Muscle layer of duodenum (tissue), 2 donors: ENCODE data around the gene CBL.

Experiments used
- H3K27ac ChIP-seq: one replicate; pipeline ENCODE4 v1.7.0; 2013; ENCODE audit warnings: mild to moderate bottlenecking, low read length
- H3K27me3 ChIP-seq: one replicate; pipeline ENCODE4 v1.7.0; 2013; ENCODE audit warnings: low read depth, mild to moderate bottlenecking, control low read depth, low read length
- H3K36me3 ChIP-seq, 2 donors: one replicate each; pipeline ENCODE4 v1.7.0; 2013; ENCODE audit warnings: low read length in 2 of 2, control low read depth in 1 of 2, mild to moderate bottlenecking in 1 of 2; ENCODE audit not compliant: insufficient read depth in 2 of 2, control insufficient read depth in 1 of 2
- H3K4me1 ChIP-seq, 2 donors: one replicate each; pipeline ENCODE4 v1.7.0; 2013; ENCODE audit warnings: low read length in 2 of 2, mild to moderate bottlenecking in 2 of 2, control low read depth in 1 of 2, moderate library complexity in 1 of 2; ENCODE audit not compliant: insufficient read depth in 2 of 2, control insufficient read depth in 1 of 2
- H3K4me3 ChIP-seq, 2 donors: one replicate each; pipeline ENCODE4 v1.7.0; 2013; ENCODE audit warnings: low read length in 2 of 2, low read depth in 1 of 2, mild to moderate bottlenecking in 1 of 2
- H3K9me3 ChIP-seq, 2 donors: one replicate each; pipeline ENCODE4 v1.7.0; 2013; ENCODE audit warnings: low read length in 2 of 2, control low read depth in 1 of 2, mild to moderate bottlenecking in 1 of 2; ENCODE audit not compliant: control insufficient read depth in 1 of 2
- donor health status: healthy.

Gene CBL

DNA sequence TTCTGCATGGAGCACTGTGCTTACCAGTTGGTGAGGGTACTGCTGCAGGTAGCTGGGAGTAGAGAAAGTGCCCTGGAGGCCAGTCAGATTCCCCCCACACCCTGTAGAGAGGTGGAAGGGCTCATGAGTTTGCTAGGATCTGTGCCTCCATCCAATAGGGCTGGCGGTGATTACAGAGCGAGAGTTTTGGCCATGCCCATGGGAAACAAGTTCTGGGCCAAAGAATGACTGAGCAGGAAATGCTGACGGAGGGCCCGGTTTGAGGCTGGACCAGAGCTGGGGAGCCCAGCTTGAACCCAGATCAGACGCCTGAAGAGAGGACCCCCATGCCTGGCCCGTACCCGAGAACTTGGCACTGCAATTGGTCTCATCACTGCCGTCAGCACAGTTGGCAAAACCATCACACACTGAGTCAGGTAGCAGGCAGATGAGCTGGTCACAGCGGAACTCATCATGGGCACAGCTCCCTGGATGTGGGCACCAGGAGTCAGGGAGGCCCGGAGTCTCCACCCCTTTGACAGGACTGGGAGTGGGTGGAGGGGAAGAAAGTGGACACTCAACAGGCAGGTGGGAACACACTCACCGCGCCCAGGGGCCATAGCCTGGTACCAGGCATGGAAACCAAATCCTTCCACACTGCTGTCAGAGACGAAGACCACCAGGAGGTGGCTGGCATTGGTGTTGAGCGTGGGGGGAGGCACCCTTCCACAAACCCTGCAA is 138.3 kb downstream of the CBL start:
- peaks cover 0 to 26% of the 10 kb centered on the region in 2 donors for H3K4me1 ChIP-seq
- H3K27me3 ChIP-seq = no peaks in the 10 kb centered on the region
- H3K27ac ChIP-seq = no peak overlapping the region

DNA sequence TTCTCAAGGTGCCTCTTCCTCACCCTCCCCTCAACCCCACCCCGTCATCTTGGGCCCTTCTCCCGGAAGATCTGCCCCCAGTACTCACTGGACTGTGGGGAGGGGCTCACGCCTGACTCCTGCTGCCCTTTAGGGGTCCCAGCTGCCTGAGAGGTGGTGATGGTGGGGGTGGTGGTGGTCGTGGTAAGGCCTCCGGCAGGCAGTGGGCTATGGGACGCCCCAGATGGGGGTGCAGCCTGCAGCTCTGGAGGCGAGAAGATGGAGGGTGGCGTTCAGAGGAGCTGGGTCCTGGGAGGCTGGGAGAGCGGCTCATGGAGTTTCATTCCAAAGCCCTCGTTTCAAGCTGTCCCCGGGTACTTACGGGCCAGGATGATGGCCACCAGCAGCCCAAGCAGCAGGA is 139.5 kb downstream of the CBL start:
- Histone ChIP-seq H3K4me1 (peaks cover 0 to 16% of the 10 kb centered on the region in 2 donors), H3K4me3 (no peak overlapping the region), H3K27ac (no peak overlapping the region), H3K9me3 (no peaks in the 10 kb centered on the region), H3K36me3 (no peaks in the 10 kb centered on the region), H3K27me3 (no peaks in the 10 kb centered on the region)

More for the DNA sequence above, 138.3 kb downstream of the CBL start:
- no peak overlapping the region for H3K4me3 ChIP-seq
- no peaks in the 10 kb centered on the region for H3K36me3 ChIP-seq
- no peaks in the 10 kb centered on the region for H3K9me3 ChIP-seq

DNA sequence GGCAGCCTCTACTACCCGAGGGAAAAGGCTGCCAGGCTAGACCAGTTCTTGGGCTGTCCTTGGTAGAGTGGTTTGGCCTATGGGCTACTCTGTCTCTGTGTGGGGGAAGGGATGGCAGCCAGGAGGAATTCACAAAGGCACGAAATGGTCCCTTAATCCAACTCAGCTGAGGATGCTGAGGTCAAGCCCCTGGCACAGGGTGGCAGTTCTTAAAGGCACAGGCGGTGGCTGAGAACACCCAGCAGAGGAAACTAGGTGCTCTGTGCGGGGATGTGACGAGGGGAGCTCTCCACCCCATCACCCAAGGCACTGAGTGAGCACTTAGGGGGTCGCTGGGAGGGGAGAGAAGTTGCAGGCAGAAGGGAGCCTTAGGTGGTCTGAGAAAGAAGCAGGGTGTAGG is 140.5 kb downstream of the CBL start, which contains the start of gene MFRP:
Gene MFRP, minus strand, starts transcription at position 101 of the 400 bp plus-strand sequence. CDS start 192 bp downstream, outside the sequence.
- H3K9me3 ChIP-seq = no peaks in the 10 kb centered on the region
- H3K4me1 ChIP-seq = peaks cover 0 to 7% of the 10 kb centered on the region in 2 donors
- no peaks in the 10 kb centered on the region for H3K27me3 ChIP-seq
- no peak within 1 kb of the TSS for H3K4me3 ChIP-seq
- no peak within 1 kb of the TSS for H3K27ac ChIP-seq
- no peaks in the 10 kb centered on the region for H3K36me3 ChIP-seq

DNA sequence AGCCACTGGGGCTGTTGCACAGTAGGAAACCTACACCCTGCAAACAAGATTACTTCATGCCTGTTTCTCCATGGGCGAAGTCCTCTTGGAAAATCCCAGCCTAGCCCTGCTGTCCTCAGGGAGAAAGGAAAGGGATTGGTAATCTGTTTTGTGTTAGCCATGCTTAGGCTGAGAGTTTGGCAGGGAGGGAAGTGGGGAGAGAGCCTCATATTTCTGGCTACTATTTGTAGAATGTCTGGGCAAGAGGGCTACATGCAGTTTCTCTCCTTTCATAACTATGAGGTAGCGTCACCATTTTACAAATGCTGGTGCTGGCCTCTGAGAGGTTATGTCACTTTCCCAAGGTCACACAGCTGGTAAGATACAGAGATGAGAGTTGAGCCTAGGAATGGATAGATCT is 141.1 kb downstream of the CBL start:
- Histone ChIP-seq H3K27ac (no peak overlapping the region), H3K27me3 (no peaks in the 10 kb centered on the region), H3K4me3 (no peak overlapping the region), H3K9me3 (no peaks in the 10 kb centered on the region), H3K36me3 (no peaks in the 10 kb centered on the region), H3K4me1 (peaks cover 0 to 7% of the 10 kb centered on the region in 2 donors)

DNA sequence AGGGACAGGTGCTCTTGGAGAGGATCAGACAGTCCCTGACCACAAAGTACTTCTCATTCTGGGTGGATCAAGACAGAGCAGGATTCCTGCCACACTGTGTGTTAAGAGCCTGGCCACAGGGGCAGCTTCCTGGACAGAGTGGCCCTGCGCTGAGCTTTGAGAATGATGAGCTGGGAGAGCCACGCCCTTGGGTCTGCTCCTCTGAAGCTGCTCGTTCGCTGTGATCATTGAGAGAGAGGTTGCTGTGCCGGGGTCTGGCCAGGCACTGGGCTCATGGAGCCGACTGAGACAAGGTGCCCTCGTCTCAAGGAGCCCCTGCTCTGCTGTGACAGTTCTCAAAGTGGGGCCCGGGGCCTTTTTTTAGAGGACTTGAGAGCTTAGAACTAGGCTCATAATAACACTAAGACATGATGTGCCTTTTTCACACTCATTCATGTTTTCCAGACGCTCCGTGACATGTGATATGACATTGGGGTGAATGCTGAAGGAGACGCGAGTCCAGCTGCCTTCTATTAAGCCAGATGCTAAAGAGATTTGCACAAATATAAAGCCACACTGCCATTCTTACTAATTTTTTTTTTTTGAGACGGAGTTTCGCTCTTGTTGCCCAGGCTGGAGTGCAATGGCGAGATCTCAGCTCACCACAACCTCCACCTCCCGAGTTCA is 141.9 kb downstream of the CBL start:
- Histone ChIP-seq H3K27ac (no peak overlapping the region), H3K4me3 (no peak overlapping the region), H3K9me3 (no peaks in the 10 kb centered on the region), H3K27me3 (no peaks in the 10 kb centered on the region), H3K4me1 (peaks cover 0 to 15% of the 10 kb centered on the region in 2 donors), H3K36me3 (no peaks in the 10 kb centered on the region)

DNA sequence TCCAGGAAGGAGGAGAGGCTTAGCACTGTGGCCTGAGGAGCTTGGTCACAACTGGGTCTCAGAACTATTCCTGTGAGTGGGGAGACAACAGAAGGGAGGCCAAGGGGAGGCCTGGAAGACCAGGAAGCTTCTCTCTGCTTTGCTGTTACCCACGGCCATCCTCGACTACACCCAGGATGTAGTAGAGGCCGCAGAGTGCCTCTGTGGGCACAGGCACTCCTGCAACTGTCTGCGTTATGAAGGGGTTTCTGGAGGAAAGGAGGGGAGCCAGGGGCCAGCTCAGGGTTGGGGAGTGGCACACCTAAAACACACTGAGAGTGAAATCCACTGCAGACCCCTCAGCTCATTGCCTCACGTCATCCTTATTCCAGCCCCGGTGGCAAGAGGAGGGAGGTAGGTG is 144.2 kb downstream of the CBL start:
- H3K27me3 ChIP-seq = no peaks in the 10 kb centered on the region
- H3K9me3 ChIP-seq = no peaks in the 10 kb centered on the region
- H3K4me1 ChIP-seq = peaks cover 0 to 20% of the 10 kb centered on the region in 2 donors
- no peak overlapping the region for H3K4me3 ChIP-seq
- no peaks in the 10 kb centered on the region for H3K36me3 ChIP-seq
- H3K27ac ChIP-seq = no peak overlapping the region

DNA sequence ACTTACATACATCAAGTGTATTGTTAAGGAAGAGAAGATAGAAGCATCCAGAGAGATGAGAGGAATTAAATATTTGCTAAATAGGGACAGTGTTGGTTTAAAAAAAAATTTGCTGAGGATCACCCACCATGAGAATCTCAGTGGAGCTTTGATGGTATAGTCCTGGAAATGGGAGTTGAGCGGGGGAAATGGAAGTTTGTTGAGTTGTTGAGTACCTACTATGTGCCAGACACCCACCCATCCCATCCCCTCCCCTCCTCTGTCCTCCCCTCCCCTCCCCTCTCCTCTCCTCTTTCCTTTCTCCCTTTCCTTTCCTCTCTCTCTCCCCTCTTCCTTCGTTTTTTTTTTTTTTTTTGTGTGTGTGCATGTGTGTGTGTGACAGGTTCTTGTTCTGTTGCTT is 145.1 kb downstream of the CBL start:
- peaks cover 0 to 24% of the 10 kb centered on the region in 2 donors for H3K4me1 ChIP-seq
- H3K27ac ChIP-seq = no peak overlapping the region
- no peak overlapping the region for H3K4me3 ChIP-seq
- H3K36me3 ChIP-seq = no peaks in the 10 kb centered on the region
- no peaks in the 10 kb centered on the region for H3K27me3 ChIP-seq
- no peaks in the 10 kb centered on the region for H3K9me3 ChIP-seq

DNA sequence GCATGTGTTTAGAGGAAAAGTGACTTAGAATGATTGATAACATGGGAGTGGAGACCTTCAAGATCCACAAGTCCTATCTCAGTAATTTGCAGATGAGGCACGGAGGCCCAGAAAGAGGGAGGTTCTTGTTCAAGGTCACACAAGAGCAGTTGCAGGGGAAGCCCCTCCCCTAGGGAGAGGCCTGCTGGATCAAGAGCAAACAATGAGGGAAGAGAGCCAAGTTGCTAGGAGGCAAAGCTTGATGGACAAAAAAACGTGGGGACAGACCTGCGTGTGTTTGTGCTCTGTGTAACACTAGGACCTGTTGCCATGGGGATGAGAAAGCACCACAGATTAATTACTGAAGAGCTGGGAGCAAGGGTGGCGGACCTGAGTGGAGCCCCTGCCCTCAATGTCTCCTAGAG is 146.7 kb downstream of the CBL start:
- H3K27me3 ChIP-seq = no peaks in the 10 kb centered on the region
- H3K36me3 ChIP-seq = peaks cover 2 to 5% of the 10 kb centered on the region in 2 donors
- H3K4me1 ChIP-seq = peaks cover 0 to 17% of the 10 kb centered on the region in 2 donors
- no peak overlapping the region for H3K4me3 ChIP-seq
- H3K9me3 ChIP-seq = no peaks in the 10 kb centered on the region
- peak overlapping the region; percentile 8 for H3K27ac ChIP-seq

DNA sequence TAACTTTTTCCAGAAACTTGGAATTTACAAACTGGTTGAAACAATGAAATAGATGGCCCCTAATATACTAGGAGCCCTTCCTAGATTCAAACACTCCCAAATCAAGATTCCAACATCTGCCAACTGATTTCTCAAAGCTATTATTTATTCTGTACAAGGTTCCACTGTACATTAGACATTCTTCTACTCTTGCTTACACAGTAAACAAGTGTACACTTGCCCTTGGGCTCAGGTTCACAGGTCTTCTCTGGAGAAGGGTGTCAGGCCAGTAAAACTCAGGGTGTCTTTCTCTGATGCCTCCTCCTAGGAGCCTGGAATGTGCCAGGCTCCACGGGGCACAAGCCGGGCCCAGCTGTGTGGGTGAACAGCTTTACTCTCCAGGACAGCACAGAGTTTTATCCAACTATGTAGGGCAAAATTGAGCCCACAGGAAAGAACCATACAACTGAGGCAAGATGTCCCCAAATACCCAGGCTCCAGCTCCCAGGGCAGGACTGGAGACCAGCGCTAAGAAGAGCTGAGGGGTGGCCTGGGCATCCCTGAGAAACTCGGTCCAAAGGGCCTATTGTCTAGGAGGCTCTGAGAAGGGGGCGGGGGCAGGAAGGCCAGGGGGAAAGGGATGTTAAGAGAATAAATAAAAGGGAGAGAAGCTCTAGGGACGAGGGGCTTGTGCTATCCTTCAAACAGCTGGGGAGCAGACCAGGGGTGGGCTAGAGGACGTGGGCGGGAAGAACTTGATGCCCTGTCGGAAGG is 149.1 kb downstream of the CBL start:
- no peak overlapping the region for H3K27ac ChIP-seq
- H3K27me3 ChIP-seq = no peaks in the 10 kb centered on the region
- no peaks in the 10 kb centered on the region for H3K9me3 ChIP-seq

DNA sequence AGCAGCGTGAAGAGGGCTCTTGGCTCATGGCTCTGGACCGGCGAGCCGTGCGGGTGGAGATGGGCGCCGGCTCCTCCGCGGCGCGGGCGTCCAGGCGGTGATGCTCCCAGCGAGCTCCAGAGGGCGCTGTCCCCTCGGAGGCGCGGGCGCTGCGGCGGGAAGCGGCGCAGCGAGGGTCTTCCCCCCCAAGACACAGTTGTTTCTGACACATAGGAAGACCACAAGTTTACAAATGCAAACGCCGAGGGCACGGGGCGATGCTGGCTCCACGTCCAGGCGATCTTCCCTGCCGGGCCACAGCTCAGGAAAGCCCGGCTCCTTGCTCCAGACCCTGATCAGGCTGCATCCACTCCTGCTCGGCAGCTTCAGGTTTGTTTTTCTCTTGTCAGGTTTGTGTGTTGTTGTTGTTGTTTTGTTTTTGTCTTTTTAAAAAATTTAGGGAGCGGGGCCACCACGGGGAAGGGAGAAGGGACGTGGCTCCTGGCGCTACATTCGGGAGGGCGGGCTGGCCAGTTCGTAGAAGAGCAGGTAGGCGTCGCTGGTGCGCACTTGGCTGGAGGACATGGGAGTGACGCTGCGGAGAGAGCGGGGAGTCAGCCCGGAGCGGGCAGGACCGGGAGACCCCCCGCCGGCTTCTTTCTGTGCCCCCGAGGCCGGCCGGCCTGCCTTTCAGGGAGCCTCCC is 150.4 kb downstream of the CBL start:
- Histone ChIP-seq H3K4me1 (peaks cover 0 to 22% of the 10 kb centered on the region in 2 donors), H3K4me3 (peak overlapping the region; percentile 68), H3K27ac (no peak overlapping the region), H3K36me3 (peaks cover 6 to 20% of the 10 kb centered on the region in 2 donors), H3K27me3 (no peaks in the 10 kb centered on the region), H3K9me3 (no peaks in the 10 kb centered on the region)

More for the DNA sequence above, 149.1 kb downstream of the CBL start:
- peaks cover 6 to 20% of the 10 kb centered on the region in 2 donors for H3K36me3 ChIP-seq
- peaks cover 0 to 17% of the 10 kb centered on the region in 2 donors for H3K4me1 ChIP-seq
- no peak overlapping the region for H3K4me3 ChIP-seq

DNA sequence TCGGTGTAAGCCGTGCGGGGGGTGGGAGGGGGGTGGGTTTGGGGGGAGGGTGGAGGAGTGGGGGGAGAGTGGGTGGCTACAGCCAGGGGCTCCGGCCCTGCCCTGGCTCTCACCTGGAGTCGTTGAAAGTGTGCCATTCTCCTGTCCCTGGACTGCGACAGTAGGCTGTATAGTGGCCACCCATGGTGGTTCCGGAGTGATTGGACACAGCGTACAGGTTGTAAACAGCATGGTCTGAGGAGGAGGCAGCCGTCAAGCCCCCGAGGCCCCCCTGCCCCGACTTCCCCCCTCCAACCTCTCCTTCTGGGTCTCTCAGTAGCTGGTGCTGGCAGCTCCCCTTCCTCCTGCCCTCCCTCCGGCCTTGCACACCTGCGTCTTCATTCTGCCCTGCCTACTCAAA is 150.9 kb downstream of the CBL start:
- no peaks in the 10 kb centered on the region for H3K9me3 ChIP-seq
- H3K4me1 ChIP-seq = peaks cover 5 to 23% of the 10 kb centered on the region in 2 donors
- peaks cover 6 to 20% of the 10 kb centered on the region in 2 donors for H3K36me3 ChIP-seq
- H3K27ac ChIP-seq = no peak overlapping the region
- H3K4me3 ChIP-seq = no peak overlapping the region
- H3K27me3 ChIP-seq = no peaks in the 10 kb centered on the region
